ENCODE measurements around the gene UVRAG. TPM values are rescaled to one million over a fixed set of nuclear protein-coding genes. Genes with fewer than 3 reads are reported as not detected.

Gene UVRAG
- total and polyA plus RNA-seq, 4 donors: 4.4 to 15.1 (median 10.0) TPM

DNA sequence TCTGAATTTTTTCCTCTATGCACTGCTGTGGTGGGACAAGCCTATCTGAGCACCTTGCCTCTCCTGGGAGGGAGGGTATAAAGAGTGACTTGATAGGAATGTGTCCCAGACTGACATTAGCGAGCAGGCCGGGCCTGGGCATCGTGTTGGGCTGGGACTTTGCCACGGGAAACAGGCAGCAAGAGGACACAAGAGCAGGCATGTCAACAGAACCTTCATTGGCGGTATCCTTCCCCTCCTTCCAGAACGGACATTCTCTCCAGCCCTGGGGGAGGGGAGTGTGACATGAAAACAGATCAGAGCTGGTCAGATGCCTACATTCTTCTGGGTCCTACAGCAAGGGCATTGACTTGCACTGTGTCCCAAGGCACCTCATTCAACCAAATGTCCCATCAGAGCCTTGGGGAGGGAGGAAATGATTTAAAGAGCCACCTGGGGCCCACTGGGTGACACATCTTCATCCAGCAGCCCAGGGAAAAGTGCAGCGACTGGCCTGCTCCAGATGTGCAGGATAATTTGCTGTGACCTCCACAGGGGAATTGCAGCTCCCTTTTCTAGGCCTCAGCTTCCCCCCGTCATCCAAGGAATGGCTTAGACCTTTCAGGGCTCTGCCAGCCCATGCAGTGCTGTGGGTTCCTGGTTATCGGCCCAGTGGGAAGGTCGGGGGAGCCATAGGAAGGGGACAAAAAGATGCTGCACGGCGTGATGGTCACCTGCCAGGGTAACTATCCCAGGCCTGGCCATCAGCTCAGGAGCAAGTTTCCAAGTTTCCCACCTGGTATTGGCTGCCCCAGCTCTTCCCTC, 21.8 kb upstream of the UVRAG start:
- no peak overlapping the region for H3K9ac ChIP-seq (ENCODE audit: low read depth in 1 of 2, low read length in 2 of 2)
- H3K4me3 ChIP-seq (ENCODE audit: low read depth in 1 of 3, low read length in 3 of 3): no peak overlapping the region
- peaks cover 0 to 24% (median 9%) of the 10 kb centered on the region in 4 donors for H3K36me3 ChIP-seq (ENCODE audit: control insufficient read depth in 4 of 4, insufficient read depth in 3 of 4, low read depth in 1 of 4, low read length in 3 of 4)
- TF ChIP-seq EGR1 (IDR thresholded peaks at IDR 0.05; ENCODE audit: low read depth in 2 of 2) (peak in 1 of 2 donors; percentile 25), FOXA1 (IDR thresholded peaks at IDR 0.05) (no peak), JUND (IDR thresholded peaks at IDR 0.05) (no peak), REST (IDR thresholded peaks at IDR 0.05) (no peak), NR2F2 (IDR thresholded peaks at IDR 0.05) (no peak), RXRA (IDR thresholded peaks at IDR 0.05) (peak; percentile 29 to 60), CTCF (IDR thresholded peaks at IDR 0.05; ENCODE audit: low read depth, low read length, missing input control) (no peak), YY1 (IDR thresholded peaks at IDR 0.05) (no peak), RAD21 (IDR thresholded peaks at IDR 0.05) (peak in 1 of 2 donors; percentile 12), SP1 (IDR thresholded peaks at IDR 0.05) (peak; percentile 27), FOXA2 (IDR thresholded peaks at IDR 0.05) (peak; percentile 46), HNF4A (conservative IDR thresholded peaks at IDR 0.05) (peak; percentile 46 to 72)
- TF ChIP-seq, protein P1, sequence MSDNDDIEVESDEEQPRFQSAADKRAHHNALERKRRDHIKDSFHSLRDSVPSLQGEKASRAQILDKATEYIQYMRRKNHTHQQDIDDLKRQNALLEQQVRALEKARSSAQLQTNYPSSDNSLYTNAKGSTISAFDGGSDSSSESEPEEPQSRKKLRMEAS (IDR thresholded peaks at IDR 0.05): peak; percentile 71
- TF ChIP-seq, protein P2, sequence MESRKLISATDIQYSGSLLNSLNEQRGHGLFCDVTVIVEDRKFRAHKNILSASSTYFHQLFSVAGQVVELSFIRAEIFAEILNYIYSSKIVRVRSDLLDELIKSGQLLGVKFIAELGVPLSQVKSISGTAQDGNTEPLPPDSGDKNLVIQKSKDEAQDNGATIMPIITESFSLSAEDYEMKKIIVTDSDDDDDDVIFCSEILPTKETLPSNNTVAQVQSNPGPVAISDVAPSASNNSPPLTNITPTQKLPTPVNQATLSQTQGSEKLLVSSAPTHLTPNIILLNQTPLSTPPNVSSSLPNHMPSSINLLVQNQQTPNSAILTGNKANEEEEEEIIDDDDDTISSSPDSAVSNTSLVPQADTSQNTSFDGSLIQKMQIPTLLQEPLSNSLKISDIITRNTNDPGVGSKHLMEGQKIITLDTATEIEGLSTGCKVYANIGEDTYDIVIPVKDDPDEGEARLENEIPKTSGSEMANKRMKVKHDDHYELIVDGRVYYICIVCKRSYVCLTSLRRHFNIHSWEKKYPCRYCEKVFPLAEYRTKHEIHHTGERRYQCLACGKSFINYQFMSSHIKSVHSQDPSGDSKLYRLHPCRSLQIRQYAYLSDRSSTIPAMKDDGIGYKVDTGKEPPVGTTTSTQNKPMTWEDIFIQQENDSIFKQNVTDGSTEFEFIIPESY (IDR thresholded peaks at IDR 0.05): no peak
- H3K27me3 ChIP-seq (ENCODE audit: control insufficient read depth in 4 of 4, insufficient read depth in 4 of 4, low read length in 3 of 4): no peaks in the 10 kb centered on the region
- H3K9me3 ChIP-seq (ENCODE audit: control insufficient read depth in 4 of 4, low read length in 3 of 4): no peaks in the 10 kb centered on the region
- no peak for DNase-seq (ENCODE audit: low spot score)
- peaks cover 7 to 83% (median 68%) of the 10 kb centered on the region in 4 donors for H3K4me1 ChIP-seq (ENCODE audit: control insufficient read depth in 4 of 4, insufficient read depth in 4 of 4, low read length in 3 of 4)
- no peak overlapping the region for H3K27ac ChIP-seq (ENCODE audit: low read depth in 1 of 2, low read length in 2 of 2)
- 64% methylated on average over 12 of the region's 12 CpGs for WGBS

- DNase-seq (ENCODE audit: low spot score): no peak
- WGBS: 65% methylated on average over 2 of the region's 2 CpGs
- H3K9ac ChIP-seq (ENCODE audit: low read depth in 1 of 2, low read length in 2 of 2): no peak overlapping the region
- H3K4me3 ChIP-seq (ENCODE audit: low read depth in 1 of 3, low read length in 3 of 3): no peak overlapping the region
- no peak for TF ChIP-seq RAD21 (IDR thresholded peaks at IDR 0.05)
- no peak for TF ChIP-seq FOXA2 (IDR thresholded peaks at IDR 0.05)
- no peak for TF ChIP-seq TAF1 (conservative IDR thresholded peaks at IDR 0.05)
- no peak for TF ChIP-seq EGR1 (IDR thresholded peaks at IDR 0.05; ENCODE audit: low read depth in 2 of 2)
- no peak for TF ChIP-seq YY1 (IDR thresholded peaks at IDR 0.05)
- no peak for TF ChIP-seq FOXA1 (IDR thresholded peaks at IDR 0.05)
- TF ChIP-seq SP1 (IDR thresholded peaks at IDR 0.05): no peak
- TF ChIP-seq NR2F2 (IDR thresholded peaks at IDR 0.05): no peak
- TF ChIP-seq REST (IDR thresholded peaks at IDR 0.05): no peak
- H3K27ac ChIP-seq (ENCODE audit: low read depth in 1 of 2, low read length in 2 of 2): no peak overlapping the region
- peaks cover 0 to 31% (median 10%) of the 10 kb centered on the region in 4 donors for H3K36me3 ChIP-seq (ENCODE audit: control insufficient read depth in 4 of 4, insufficient read depth in 3 of 4, low read depth in 1 of 4, low read length in 3 of 4)
- peaks cover 7 to 83% (median 67%) of the 10 kb centered on the region in 4 donors for H3K4me1 ChIP-seq (ENCODE audit: control insufficient read depth in 4 of 4, insufficient read depth in 4 of 4, low read length in 3 of 4)
- no peaks in the 10 kb centered on the region for H3K9me3 ChIP-seq (ENCODE audit: control insufficient read depth in 4 of 4, low read length in 3 of 4)
- no peaks in the 10 kb centered on the region for H3K27me3 ChIP-seq (ENCODE audit: control insufficient read depth in 4 of 4, insufficient read depth in 4 of 4, low read length in 3 of 4)
Observed at GRCh38 chr11:75793966-75794365, 21.0 kb upstream of the UVRAG start.
